GM18858 (cell line): ENCODE measurements around the gene ADSS1.

ENCODE experiments used
- ATAC-seq: cut with Tn5 transposase; IDR thresholded peaks from one replicate; pipeline ENCODE4 v1.9.1; 2021; ENCODE audit not compliant: unreplicated experiment

ADSS1 gene

GRCh38 chr14:104699426-104699748 is 24.6 kb upstream of the ADSS1 start:
- ATAC-seq: no peak

GRCh38 chr14:104700225-104700651 is 23.8 kb upstream of the ADSS1 start:
- no peak for ATAC-seq

GRCh38 chr14:104700747-104701217 is 23.2 kb upstream of the ADSS1 start:
- ATAC-seq: no peak

- no peak for ATAC-seq
Observed at GRCh38 chr14:104701383-104702076, 22.5 kb upstream of the ADSS1 start.

- no peak for ATAC-seq
Observed at GRCh38 chr14:104702106-104702505, 21.9 kb upstream of the ADSS1 start.

- no peak for ATAC-seq
Observed at GRCh38 chr14:104702673-104703072, 21.4 kb upstream of the ADSS1 start.

- no peak for ATAC-seq
Observed at GRCh38 chr14:104703269-104703668, 20.8 kb upstream of the ADSS1 start.

- ATAC-seq: no peak
Observed at GRCh38 chr14:104704252-104704651, 19.8 kb upstream of the ADSS1 start.

GRCh38 chr14:104705340-104706047 is 18.5 kb upstream of the ADSS1 start:
- no peak for ATAC-seq

GRCh38 chr14:104706733-104707607 is 17.1 kb upstream of the ADSS1 start:
- no peak for ATAC-seq

- ATAC-seq: no peak
Observed at GRCh38 chr14:104707608-104708595, 16.1 kb upstream of the ADSS1 start.

- ATAC-seq: no peak
Observed at GRCh38 chr14:104708606-104709268, 15.3 kb upstream of the ADSS1 start.

- no peak for ATAC-seq
Observed at GRCh38 chr14:104709387-104710039, 14.5 kb upstream of the ADSS1 start.

- ATAC-seq: no peak
Observed at GRCh38 chr14:104710071-104710735, 13.8 kb upstream of the ADSS1 start.

GRCh38 chr14:104712881-104713734 is 10.9 kb upstream of the ADSS1 start:
- no peak for ATAC-seq

GRCh38 chr14:104714066-104714465 is 10.0 kb upstream of the ADSS1 start:
- ATAC-seq: no peak

GRCh38 chr14:104714681-104715080 is 9.3 kb upstream of the ADSS1 start:
- ATAC-seq: no peak

- no peak for ATAC-seq
Observed at GRCh38 chr14:104715416-104715815, 8.6 kb upstream of the ADSS1 start.
